HL-60 (cell line): Measurements from ENCODE around the gene SOSTDC1.
"Not testable (repeated sequence)": the region's sequence is repeated elsewhere in the genome, so short reads cannot be mapped to it uniquely, and the experiment has no call there.

Experiments
- DNase-seq, 2 experiments: peaks; one replicate each; pipeline ENCODE4 v3.0.0-alpha.2; 2010 to 2020; ENCODE audit warnings: low read depth in 1 of 2, low spot score in 1 of 2
- H3K27ac ChIP-seq: fragments of 250-450 bp; sonication (Bioruptor Pico); replicated peaks from 2 replicates; pipeline ENCODE4 v1.5.1; 2020; ENCODE audit warnings: mild to moderate bottlenecking, moderate library complexity
- H3K27me3 ChIP-seq: fragments of 250-450 bp; sonication (Bioruptor Pico); 2 replicates; pipeline ENCODE4 v1.5.1; 2021; ENCODE audit warnings: mild to moderate bottlenecking, moderate library complexity; ENCODE audit not compliant: insufficient read depth, poor library complexity, severe bottlenecking
- H3K4me3 ChIP-seq: replicated peaks from 2 replicates; pipeline ENCODE4 v1.5.1; 2011; ENCODE audit warnings: mild to moderate bottlenecking, control low read depth, low read length; ENCODE audit not compliant: insufficient read depth
- CTCF ChIP-seq: IDR thresholded peaks from one replicate; pipeline ENCODE4 v1.5.1; 2011; ENCODE audit warnings: low read length, control low read depth, inconsistent platforms; ENCODE audit not compliant: insufficient read depth
- GABPA ChIP-seq: IDR thresholded peaks from 2 replicates; pipeline ENCODE4 v1.6.1; 2012; ENCODE audit warnings: low read depth
- POLR2AphosphoS5 ChIP-seq: IDR thresholded peaks from 2 replicates; pipeline ENCODE4 v1.6.1; 2012; ENCODE audit warnings: low read depth
- SPI1 ChIP-seq: IDR thresholded peaks from 2 replicates; pipeline ENCODE4 v1.6.1; 2012; ENCODE audit warnings: low read depth, mild to moderate bottlenecking, borderline replicate concordance
- TF ChIP-seq, protein P1 (sequence below): IDR thresholded peaks from 2 replicates; pipeline ENCODE4 v1.6.1; 2012; ENCODE audit warnings: low read depth; ENCODE audit not compliant: insufficient replicate concordance

Gene SOSTDC1

DNA sequence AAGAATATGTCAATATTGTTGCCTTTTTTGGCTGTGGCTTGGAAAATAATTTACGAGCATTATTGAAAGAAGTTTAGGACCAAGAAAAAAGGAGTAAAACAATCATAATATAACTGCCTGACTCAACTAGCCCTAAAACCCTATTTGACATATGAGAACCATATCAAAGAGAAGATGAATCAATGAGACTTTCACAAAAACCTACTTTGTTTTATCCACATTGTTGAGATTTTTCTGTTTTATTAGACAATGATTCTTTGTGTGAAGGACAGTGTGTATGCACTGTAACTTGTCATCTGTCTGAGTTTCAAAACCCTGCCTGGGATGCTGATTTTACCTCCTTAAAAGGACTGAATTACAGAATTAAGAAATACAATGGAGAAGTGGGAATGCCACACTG lies 19.0 kb downstream of the SOSTDC1 start:
- TF ChIP-seq GABPA = no peak
- TF ChIP-seq, protein P1, sequence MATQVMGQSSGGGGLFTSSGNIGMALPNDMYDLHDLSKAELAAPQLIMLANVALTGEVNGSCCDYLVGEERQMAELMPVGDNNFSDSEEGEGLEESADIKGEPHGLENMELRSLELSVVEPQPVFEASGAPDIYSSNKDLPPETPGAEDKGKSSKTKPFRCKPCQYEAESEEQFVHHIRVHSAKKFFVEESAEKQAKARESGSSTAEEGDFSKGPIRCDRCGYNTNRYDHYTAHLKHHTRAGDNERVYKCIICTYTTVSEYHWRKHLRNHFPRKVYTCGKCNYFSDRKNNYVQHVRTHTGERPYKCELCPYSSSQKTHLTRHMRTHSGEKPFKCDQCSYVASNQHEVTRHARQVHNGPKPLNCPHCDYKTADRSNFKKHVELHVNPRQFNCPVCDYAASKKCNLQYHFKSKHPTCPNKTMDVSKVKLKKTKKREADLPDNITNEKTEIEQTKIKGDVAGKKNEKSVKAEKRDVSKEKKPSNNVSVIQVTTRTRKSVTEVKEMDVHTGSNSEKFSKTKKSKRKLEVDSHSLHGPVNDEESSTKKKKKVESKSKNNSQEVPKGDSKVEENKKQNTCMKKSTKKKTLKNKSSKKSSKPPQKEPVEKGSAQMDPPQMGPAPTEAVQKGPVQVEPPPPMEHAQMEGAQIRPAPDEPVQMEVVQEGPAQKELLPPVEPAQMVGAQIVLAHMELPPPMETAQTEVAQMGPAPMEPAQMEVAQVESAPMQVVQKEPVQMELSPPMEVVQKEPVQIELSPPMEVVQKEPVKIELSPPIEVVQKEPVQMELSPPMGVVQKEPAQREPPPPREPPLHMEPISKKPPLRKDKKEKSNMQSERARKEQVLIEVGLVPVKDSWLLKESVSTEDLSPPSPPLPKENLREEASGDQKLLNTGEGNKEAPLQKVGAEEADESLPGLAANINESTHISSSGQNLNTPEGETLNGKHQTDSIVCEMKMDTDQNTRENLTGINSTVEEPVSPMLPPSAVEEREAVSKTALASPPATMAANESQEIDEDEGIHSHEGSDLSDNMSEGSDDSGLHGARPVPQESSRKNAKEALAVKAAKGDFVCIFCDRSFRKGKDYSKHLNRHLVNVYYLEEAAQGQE = no peak
- no peak for TF ChIP-seq POLR2AphosphoS5
- no peak for TF ChIP-seq CTCF
- TF ChIP-seq SPI1 = no peak
- H3K27me3 ChIP-seq = no peaks in the 10 kb centered on the region
- no peak overlapping the region for H3K27ac ChIP-seq
- no peak overlapping the region for H3K4me3 ChIP-seq
- DNase-seq = no peak

GRCh38 chr7:16443871-16444270 lies 21.7 kb downstream of the SOSTDC1 start:
- not testable (repeated sequence) for H3K27ac ChIP-seq, H3K4me3 ChIP-seq, H3K27me3 ChIP-seq, DNase-seq

- Histone ChIP-seq H3K27ac (no peak overlapping the region), H3K4me3 (no peak overlapping the region), H3K27me3 (no peaks in the 10 kb centered on the region)
- no peak for TF ChIP-seq SPI1
- no peak for TF ChIP-seq POLR2AphosphoS5
- no peak for TF ChIP-seq CTCF
- TF ChIP-seq, protein P1 = no peak
- no peak for TF ChIP-seq GABPA
- no peak for DNase-seq
These were observed 26.6 kb downstream of the SOSTDC1 start for GRCh38 chr7:16438988-16439387.

DNA sequence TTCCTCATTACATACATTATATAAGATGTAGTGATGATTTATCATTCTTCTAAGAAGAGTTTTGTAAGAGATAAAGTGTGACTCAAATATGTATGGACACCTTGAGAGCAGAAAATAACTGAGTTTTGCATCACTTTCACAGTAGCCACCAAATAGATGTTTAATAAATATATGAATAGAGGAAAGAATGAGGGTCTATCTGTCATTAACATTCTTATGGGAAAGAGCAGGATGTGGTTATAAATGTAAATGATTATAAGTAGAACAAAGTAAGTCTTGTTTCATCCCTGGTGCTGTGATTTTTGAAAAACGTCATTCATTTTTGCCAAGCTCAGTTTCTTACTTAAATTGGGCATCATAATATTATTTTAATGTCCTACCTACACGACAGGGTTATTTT lies 29.2 kb downstream of the SOSTDC1 start:
- Histone ChIP-seq H3K27me3 (no peaks in the 10 kb centered on the region), H3K4me3 (no peak overlapping the region), H3K27ac (no peak overlapping the region)
- no peak for DNase-seq
- TF ChIP-seq POLR2AphosphoS5 (no peak), GABPA (no peak), CTCF (no peak), SPI1 (no peak)
- TF ChIP-seq, protein P1 = no peak
